ENCODE measurements around the gene ARNT2. TPM values are rescaled to one million over a fixed set of nuclear protein-coding genes. Genes with fewer than 3 reads are reported as not detected.

ARNT2 gene
- total and polyA plus RNA-seq, 2 of the 13 experiments (the other 11 are each of a cell fraction or from before 2014, with no cell fraction given): 0.69 to 1.7 TPM

DNA sequence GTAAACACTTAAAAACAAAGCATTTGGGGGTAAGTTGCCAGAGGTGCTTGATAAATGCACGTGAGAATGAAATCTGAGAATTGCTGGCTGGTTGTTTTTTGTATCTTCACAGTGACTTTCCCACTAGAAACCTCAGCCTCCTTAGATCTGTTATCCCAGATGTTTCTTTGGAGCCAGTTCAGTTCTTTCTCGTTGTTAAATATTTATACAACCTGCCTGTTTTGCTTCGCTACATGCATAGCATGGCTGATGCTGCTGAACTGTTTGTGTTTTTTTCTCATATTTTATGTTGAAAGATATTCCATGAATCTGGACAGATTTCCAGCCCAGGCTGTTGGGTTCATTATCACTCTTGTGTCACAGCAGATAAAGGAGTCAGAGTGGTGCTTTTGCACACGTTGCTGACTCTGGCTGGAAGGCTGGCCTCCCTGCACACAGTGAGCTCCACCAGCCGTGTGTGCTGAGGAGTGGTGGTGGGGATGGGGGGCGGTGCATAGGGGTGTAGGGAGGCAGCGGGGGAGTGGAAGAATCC lies 80.2 kb downstream of the ARNT2 start:
- FAIRE-seq: no peak
- POLR2A ChIA-PET: no interaction called here
- in situ Hi-C loops (cut with HindIII; ENCODE audit: extremely low pct_ligation_motif_present, low pct_unique_long_range_greater_than_20kb): no loop called here

More for the DNA sequence above, 80.2 kb downstream of the ARNT2 start:
- DNase-seq (ENCODE audit: low spot score) (no peak), ATAC-seq (no peak)
- H2AFZ ChIP-seq (ENCODE audit: low read length): no peak overlapping the region
- no peak overlapping the region for H3K27ac ChIP-seq (ENCODE audit: extremely low read length, insufficient read depth, low read length)
- CTCF ChIA-PET (ENCODE audit: low intra/inter-chr PET ratio, low total read pairs): no interaction called here
- intact Hi-C loops (cut with micrococcal nuclease; ENCODE audit: unreplicated experiment): no loop called here
- no peak overlapping the region for H3K4me2 ChIP-seq (ENCODE audit: low read depth, low read length)
- 77% methylated on average over 6 of the region's 7 CpGs for WGBS (ENCODE audit: low lambda C conversion rate)
- TF ChIP-seq POLR2A (IDR thresholded peaks at IDR 0.05; ENCODE audit: insufficient read depth in 1 of 2, low read depth in 2 of 2, low read length in 2 of 2): no peak
- TF ChIP-seq RAD21 (CRISPR knock-in tag; IDR thresholded peaks at IDR 0.05): no peak
- no peak for TF ChIP-seq SMAD1 (CRISPR knock-in tag; IDR thresholded peaks at IDR 0.05; ENCODE audit: borderline replicate concordance, low read depth)
- TF ChIP-seq ZFP41 (CRISPR knock-in tag; IDR thresholded peaks at IDR 0.05; ENCODE audit: borderline replicate concordance): no peak
- no peak for TF ChIP-seq ZNF34 (CRISPR knock-in tag; IDR thresholded peaks at IDR 0.05; ENCODE audit: borderline replicate concordance)
- TF ChIP-seq ZNF768 (CRISPR knock-in tag; IDR thresholded peaks at IDR 0.05): no peak
- no peak for TF ChIP-seq ATM (IDR thresholded peaks at IDR 0.05; ENCODE audit: borderline replicate concordance)
- no peak for TF ChIP-seq KLF16 (CRISPR knock-in tag; IDR thresholded peaks at IDR 0.05)
- TF ChIP-seq SALL2 (CRISPR knock-in tag; IDR thresholded peaks at IDR 0.05): no peak
- TF ChIP-seq, protein P1, sequence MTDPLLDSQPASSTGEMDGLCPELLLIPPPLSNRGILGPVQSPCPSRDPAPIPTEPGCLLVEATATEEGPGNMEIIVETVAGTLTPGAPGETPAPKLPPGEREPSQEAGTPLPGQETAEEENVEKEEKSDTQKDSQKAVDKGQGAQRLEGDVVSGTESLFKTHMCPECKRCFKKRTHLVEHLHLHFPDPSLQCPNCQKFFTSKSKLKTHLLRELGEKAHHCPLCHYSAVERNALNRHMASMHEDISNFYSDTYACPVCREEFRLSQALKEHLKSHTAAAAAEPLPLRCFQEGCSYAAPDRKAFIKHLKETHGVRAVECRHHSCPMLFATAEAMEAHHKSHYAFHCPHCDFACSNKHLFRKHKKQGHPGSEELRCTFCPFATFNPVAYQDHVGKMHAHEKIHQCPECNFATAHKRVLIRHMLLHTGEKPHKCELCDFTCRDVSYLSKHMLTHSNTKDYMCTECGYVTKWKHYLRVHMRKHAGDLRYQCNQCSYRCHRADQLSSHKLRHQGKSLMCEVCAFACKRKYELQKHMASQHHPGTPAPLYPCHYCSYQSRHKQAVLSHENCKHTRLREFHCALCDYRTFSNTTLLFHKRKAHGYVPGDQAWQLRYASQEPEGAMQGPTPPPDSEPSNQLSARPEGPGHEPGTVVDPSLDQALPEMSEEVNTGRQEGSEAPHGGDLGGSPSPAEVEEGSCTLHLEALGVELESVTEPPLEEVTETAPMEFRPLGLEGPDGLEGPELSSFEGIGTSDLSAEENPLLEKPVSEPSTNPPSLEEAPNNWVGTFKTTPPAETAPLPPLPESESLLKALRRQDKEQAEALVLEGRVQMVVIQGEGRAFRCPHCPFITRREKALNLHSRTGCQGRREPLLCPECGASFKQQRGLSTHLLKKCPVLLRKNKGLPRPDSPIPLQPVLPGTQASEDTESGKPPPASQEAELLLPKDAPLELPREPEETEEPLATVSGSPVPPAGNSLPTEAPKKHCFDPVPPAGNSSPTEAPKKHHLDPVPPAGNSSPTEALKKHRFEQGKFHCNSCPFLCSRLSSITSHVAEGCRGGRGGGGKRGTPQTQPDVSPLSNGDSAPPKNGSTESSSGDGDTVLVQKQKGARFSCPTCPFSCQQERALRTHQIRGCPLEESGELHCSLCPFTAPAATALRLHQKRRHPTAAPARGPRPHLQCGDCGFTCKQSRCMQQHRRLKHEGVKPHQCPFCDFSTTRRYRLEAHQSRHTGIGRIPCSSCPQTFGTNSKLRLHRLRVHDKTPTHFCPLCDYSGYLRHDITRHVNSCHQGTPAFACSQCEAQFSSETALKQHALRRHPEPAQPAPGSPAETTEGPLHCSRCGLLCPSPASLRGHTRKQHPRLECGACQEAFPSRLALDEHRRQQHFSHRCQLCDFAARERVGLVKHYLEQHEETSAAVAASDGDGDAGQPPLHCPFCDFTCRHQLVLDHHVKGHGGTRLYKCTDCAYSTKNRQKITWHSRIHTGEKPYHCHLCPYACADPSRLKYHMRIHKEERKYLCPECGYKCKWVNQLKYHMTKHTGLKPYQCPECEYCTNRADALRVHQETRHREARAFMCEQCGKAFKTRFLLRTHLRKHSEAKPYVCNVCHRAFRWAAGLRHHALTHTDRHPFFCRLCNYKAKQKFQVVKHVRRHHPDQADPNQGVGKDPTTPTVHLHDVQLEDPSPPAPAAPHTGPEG (CRISPR knock-in tag; IDR thresholded peaks at IDR 0.05): no peak
- no peak for TF ChIP-seq ZNF615 (CRISPR knock-in tag; IDR thresholded peaks at IDR 0.05; ENCODE audit: borderline replicate concordance)
- TF ChIP-seq ZSCAN22 (CRISPR knock-in tag; IDR thresholded peaks at IDR 0.05): no peak
- no peak for TF ChIP-seq NCOA5 (CRISPR knock-in tag; IDR thresholded peaks at IDR 0.05)
- no peak for TF ChIP-seq ZNF552 (CRISPR knock-in tag; IDR thresholded peaks at IDR 0.05; ENCODE audit: borderline replicate concordance)
- no peak for TF ChIP-seq ETV5 (CRISPR knock-in tag; IDR thresholded peaks at IDR 0.05; ENCODE audit: borderline replicate concordance)
- H3K4me1 ChIP-seq (ENCODE audit: insufficient read depth, low read length): peaks cover 47% of the 10 kb centered on the region
- no peaks in the 10 kb centered on the region for H4K20me1 ChIP-seq (ENCODE audit: insufficient read depth, low read length)
- H3K4me3 ChIP-seq (replicated peaks in 1 of 3; ENCODE audit: insufficient read depth in 1 of 3, low read depth in 2 of 3, low read length in 3 of 3): no peak overlapping the region
- no peaks in the 10 kb centered on the region for H3K79me2 ChIP-seq (ENCODE audit: insufficient read depth, low read length)
- H3K9me3 ChIP-seq (ENCODE audit: low read length): no peaks in the 10 kb centered on the region
- H3K27me3 ChIP-seq (ENCODE audit: control insufficient read depth in 1 of 2, insufficient read depth in 2 of 2, low read length in 2 of 2): no peaks in the 10 kb centered on the region; a peak in 2 of 5 replicates
- H3K36me3 ChIP-seq (replicated peaks in 1 of 2; ENCODE audit: control insufficient read depth in 1 of 2, insufficient read depth in 2 of 2, low read length in 2 of 2): no peaks in the 10 kb centered on the region
- BruUV-seq (replicated peaks): no TSS peak
- no peak overlapping the region for H3K9ac ChIP-seq (ENCODE audit: insufficient read depth, low read depth, low read length)

Data from HepG2 (cell line).